Prostate gland (tissue), 2 donors: Measurements from ENCODE around the gene ZNF543. TPM values are rescaled to one million over a fixed set of nuclear protein-coding genes. Genes with fewer than 3 reads are reported as not detected.

Experiments
- DNase-seq: peaks from one replicate; pipeline ENCODE4 v3.0.0-alpha.2; 2019; ENCODE audit warnings: low spot score
- H3K27ac ChIP-seq, 2 donors: fragments of 200-600 bp; sonication (generic); 2 replicates each; pipeline ENCODE4 v1.5.1; 2017 to 2019
- H3K27me3 ChIP-seq: fragments of 200-600 bp; sonication (generic); replicated peaks from 2 replicates; pipeline ENCODE4 v1.5.1; 2019; ENCODE audit not compliant: insufficient read depth
- H3K36me3 ChIP-seq, 2 donors: fragments of 200-600 bp; sonication (generic); 1 replicate in 1 of 2; 2 replicates in 1 of 2; pipeline versions ENCODE4 v1.5.1 to v1.8.1; 2017 to 2019
- H3K4me1 ChIP-seq: fragments of 200-600 bp; sonication (generic); replicated peaks from 2 replicates; pipeline ENCODE4 v1.5.1; 2019
- H3K4me3 ChIP-seq, 2 donors: fragments of 200-600 bp; sonication (generic); 2 replicates each; pipeline ENCODE4 v1.5.1; 2017 to 2019
- H3K9me3 ChIP-seq: fragments of 200-600 bp; sonication (generic); 2 replicates; pipeline ENCODE4 v1.5.1; 2017
- CTCF ChIP-seq, 4 experiments: fragments of 200-600 bp in 2 of 4; fragments of 450-650 bp in 2 of 4; sonication (generic) in 2 of 4; IDR thresholded peaks; 1 replicate in 3 of 4; 2 replicates in 1 of 4; pipeline ENCODE4 v1.5.1; 2016 to 2019; ENCODE audit warnings: antibody characterized with exemption in 4 of 4, mild to moderate bottlenecking in 2 of 4, moderate library complexity in 2 of 4
- POLR2A ChIP-seq: fragments of 450-650 bp; IDR thresholded peaks from one replicate; pipeline ENCODE4 v1.6.1; 2016; ENCODE audit warnings: antibody characterized with exemption, mild to moderate bottlenecking
- POLR2AphosphoS5 ChIP-seq: sonication (generic); formaldehyde crosslinking; IDR thresholded peaks from one replicate; pipeline ENCODE4 v1.6.1; 2017; ENCODE audit warnings: antibody characterized with exemption
- WGBS: methylation state at CpG from one replicate; pipeline ENCODE4 v1.1.5; 2018; 5-methylcytosine and 5-hydroxymethylcytosine counted together
- intact Hi-C: fragments of 100-400 bp; cut with DNase I; formaldehyde crosslinking; loops from one replicate; pipeline ENCODE4 v1.14.2; 2022
- total RNA-seq, 2 donors: library from RNA; depleted of rRNA; stranded (reverse); fragments of >200 nt; gene quantifications; one replicate each; pipeline ENCODE4 v1.1.0, GENCODE V29; 2016

The ZNF543 gene
- total RNA-seq, 2 donors from 2014 or later: 10.8 to 15.3 TPM

- Histone ChIP-seq H3K27ac (no peak overlapping the region), H3K27me3 (no peaks in the 10 kb centered on the region), H3K4me1 (no peaks in the 10 kb centered on the region), H3K9me3 (no peaks in the 10 kb centered on the region), H3K4me3 (no peak overlapping the region), H3K36me3 (peaks cover 10 to 13% of the 10 kb centered on the region in 2 donors)
- no peak for TF ChIP-seq CTCF (IDR thresholded peaks at IDR 0.05)
- no peak for TF ChIP-seq POLR2A
- no peak for TF ChIP-seq POLR2AphosphoS5
- no peak for DNase-seq
- intact Hi-C loops: no loop called here
- 90% methylated on average over 6 of the region's 6 CpGs for WGBS
Observed at GRCh38 chr19:57376151-57376550, 55.9 kb downstream of the ZNF543 start.

DNA sequence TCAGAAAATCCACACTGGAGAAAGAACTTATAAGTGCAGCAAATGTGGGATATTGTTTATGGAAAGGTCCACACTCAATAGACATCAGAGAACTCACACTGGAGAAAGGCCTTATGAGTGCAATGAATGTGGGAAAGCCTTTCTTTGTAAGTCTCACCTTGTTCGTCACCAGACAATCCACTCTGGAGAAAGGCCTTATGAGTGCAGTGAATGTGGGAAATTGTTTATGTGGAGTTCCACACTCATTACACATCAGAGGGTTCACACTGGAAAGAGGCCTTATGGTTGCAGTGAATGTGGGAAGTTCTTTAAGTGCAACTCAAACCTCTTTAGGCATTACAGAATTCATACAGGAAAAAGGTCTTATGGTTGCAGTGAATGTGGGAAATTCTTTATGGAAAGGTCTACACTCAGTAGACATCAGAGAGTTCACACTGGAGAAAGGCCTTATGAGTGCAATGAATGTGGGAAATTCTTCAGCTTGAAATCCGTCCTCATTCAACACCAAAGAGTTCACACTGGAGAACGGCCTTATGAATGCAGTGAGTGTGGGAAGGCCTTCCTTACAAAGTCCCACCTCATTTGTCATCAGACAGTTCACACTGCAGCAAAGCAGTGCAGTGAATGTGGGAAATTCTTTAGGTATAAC lies 57.4 kb downstream of the ZNF543 start:
- Histone ChIP-seq H3K4me1 (no peaks in the 10 kb centered on the region), H3K4me3 (no peak overlapping the region), H3K27ac (no peak overlapping the region), H3K27me3 (no peaks in the 10 kb centered on the region), H3K9me3 (no peaks in the 10 kb centered on the region), H3K36me3 (peaks cover 10 to 13% of the 10 kb centered on the region in 2 donors)
- no peak for DNase-seq
- intact Hi-C loops: no loop called here
- 100% methylated on average over 3 of the region's 3 CpGs for WGBS
- TF ChIP-seq CTCF (IDR thresholded peaks at IDR 0.05) (no peak), POLR2AphosphoS5 (no peak), POLR2A (no peak)

Other genes starting within 250 kb of the ZNF543 start
- under 1 TPM in 1 of 2 donors, not detected in 1; 0.68 TPM for gene USP29, start 200.5 kb upstream of the ZNF543 start, total RNA-seq
- under 1 TPM in 1 of 2 donors, not detected in 1; 0.17 TPM for gene ZIM3, start 175.3 kb upstream of the ZNF543 start, total RNA-seq
- gene DUXA, start 153.0 kb upstream of the ZNF543 start, total RNA-seq: not detected
- 10 to 100 TPM; 50.3 to 64.2 TPM for gene ZNF264, start 129.0 kb upstream of the ZNF543 start, total RNA-seq
- gene AURKC, start 89.4 kb upstream of the ZNF543 start, total RNA-seq: 10 to 100 TPM in 1 of 2 donors, 1 to 10 TPM in 1; 2.0 to 11.0 TPM
- 10 to 100 TPM; 16.4 to 21.1 TPM for gene ZNF805, start 79.8 kb upstream of the ZNF543 start, total RNA-seq
- 10 to 100 TPM; 56.3 to 68.4 TPM for gene ZNF460, start 40.0 kb upstream of the ZNF543 start, total RNA-seq
- 10 to 100 TPM; 11.9 to 13.2 TPM for gene ZNF304, start 30.8 kb downstream of the ZNF543 start, total RNA-seq
- gene TRAPPC2B, start 43.1 kb downstream of the ZNF543 start, total RNA-seq: 10 to 100 TPM; 14.0 to 24.7 TPM
- 1 to 10 TPM; 4.3 to 8.2 TPM for gene ZNF547, start 43.1 kb downstream of the ZNF543 start, total RNA-seq
- gene ZNF548, start 69.4 kb downstream of the ZNF543 start, total RNA-seq: 10 to 100 TPM; 20.4 to 27.4 TPM
- 10 to 100 TPM; 10.8 to 14.5 TPM for gene ZNF17, start 90.7 kb downstream of the ZNF543 start, total RNA-seq
- gene ZNF749, start 114.9 kb downstream of the ZNF543 start, total RNA-seq: 1 to 10 TPM; 5.5 to 8.6 TPM
- 1 to 10 TPM in 1 of 2 donors, under 1 TPM in 1; 0.96 to 4.8 TPM for gene VN1R1, start 136.7 kb downstream of the ZNF543 start, total RNA-seq
- 10 to 100 TPM; 15.2 to 37.9 TPM for gene ZNF772, start 157.1 kb downstream of the ZNF543 start, total RNA-seq
- 10 to 100 TPM; 15.4 to 16.0 TPM for gene ZNF419, start 167.3 kb downstream of the ZNF543 start, total RNA-seq
- 10 to 100 TPM; 17.9 to 20.3 TPM for gene ZNF773, start 179.5 kb downstream of the ZNF543 start, total RNA-seq
- 10 to 100 TPM in 1 of 2 donors, 1 to 10 TPM in 1; 7.4 to 11.7 TPM for gene ZNF549, start 206.9 kb downstream of the ZNF543 start, total RNA-seq
- gene ZNF550, start 239.4 kb downstream of the ZNF543 start, total RNA-seq: 10 to 100 TPM in 1 of 2 donors, 1 to 10 TPM in 1; 8.5 to 12.8 TPM